GM13976 (cell line): ENCODE results near the gene CHSY1.

Experiments
- DNase-seq: peaks from one replicate; pipeline ENCODE4 v3.0.0; 2012; ENCODE audit warnings: low spot score
- CTCF ChIP-seq: IDR thresholded peaks from 2 replicates; pipeline ENCODE4 v1.5.1; 2012; ENCODE audit warnings: borderline replicate concordance, mild to moderate bottlenecking; ENCODE audit not compliant: insufficient read depth; ENCODE audit errors: extremely low read depth, missing control alignments, control extremely low read depth
- in situ Hi-C: fragments of 300-500 bp; cut with MboI; formaldehyde crosslinking; loops from one replicate; pipeline ENCODE4 v1.12.0; 2022; ENCODE audit warnings: low sequenced_read_pairs, mixed read lengths, inconsistent platforms; ENCODE audit not compliant: unreplicated experiment

The CHSY1 gene

GRCh38 chr15:101175401-101175800, 76.4 kb downstream of the CHSY1 start:
- in situ Hi-C loops = no loop called here
- no peak for DNase-seq
- TF ChIP-seq CTCF = no peak

- TF ChIP-seq CTCF = no peak
- no peak for DNase-seq
- in situ Hi-C loops = no loop called here
Observed at GRCh38 chr15:101174152-101174920, 77.5 kb downstream of the CHSY1 start.

GRCh38 chr15:101173233-101174119, 78.4 kb downstream of the CHSY1 start:
- TF ChIP-seq CTCF = no peak
- no peak for DNase-seq
- in situ Hi-C loops = no loop called here

GRCh38 chr15:101172501-101173071, 79.3 kb downstream of the CHSY1 start:
- DNase-seq = no peak
- TF ChIP-seq CTCF = no peak
- in situ Hi-C loops = no loop called here

- no peak for TF ChIP-seq CTCF
- DNase-seq = no peak
- in situ Hi-C loops = no loop called here
Observed at GRCh38 chr15:101171954-101172353, 79.9 kb downstream of the CHSY1 start.

GRCh38 chr15:101170568-101171350, 81.1 kb downstream of the CHSY1 start:
- no peak for DNase-seq
- in situ Hi-C loops = no loop called here
- TF ChIP-seq CTCF = no peak
